Measurements from ENCODE around the gene MKI67.
"Not testable (repeated sequence)": the region's sequence is repeated elsewhere in the genome, so short reads cannot be mapped to it uniquely, and the experiment has no call there.

The MKI67 gene

DNA sequence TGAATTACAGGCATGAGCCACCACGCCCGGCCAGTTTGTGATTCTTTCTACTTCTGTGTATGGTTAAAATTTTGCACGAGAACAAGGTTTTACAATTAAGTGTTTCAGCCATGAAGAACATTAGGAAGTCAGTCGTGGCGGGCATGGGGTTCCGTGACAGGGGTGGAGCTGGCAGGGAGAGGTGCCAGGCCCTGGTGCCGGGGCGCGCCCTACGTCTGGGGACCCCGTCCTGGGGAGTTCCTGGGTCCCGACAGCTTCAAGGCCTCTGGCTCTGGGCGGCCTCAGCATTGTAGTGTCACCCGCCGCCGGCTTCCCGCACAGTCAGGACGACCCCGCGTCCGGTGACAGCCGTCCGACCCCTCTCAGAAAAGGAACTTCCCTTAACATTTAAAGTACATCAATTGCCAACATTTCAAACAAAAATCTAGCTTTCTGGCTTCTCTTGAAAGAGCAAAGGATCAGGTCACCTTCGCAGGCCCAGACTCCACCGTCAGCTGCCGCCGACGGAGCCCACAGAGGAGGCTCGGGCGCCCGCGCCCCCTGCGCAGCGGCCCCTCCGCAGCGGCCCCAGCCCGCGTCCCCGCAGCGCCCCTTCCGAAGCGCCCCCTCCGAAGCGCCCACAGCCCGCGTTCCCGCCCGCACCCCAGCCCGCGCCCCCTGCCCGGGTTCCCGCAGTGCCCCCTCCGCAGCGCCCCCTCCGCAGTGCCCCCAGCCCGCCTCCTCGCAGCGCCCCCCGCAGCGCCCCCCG lies 23.2 kb upstream of the MKI67 start:
- DNase-seq = no peak

DNA sequence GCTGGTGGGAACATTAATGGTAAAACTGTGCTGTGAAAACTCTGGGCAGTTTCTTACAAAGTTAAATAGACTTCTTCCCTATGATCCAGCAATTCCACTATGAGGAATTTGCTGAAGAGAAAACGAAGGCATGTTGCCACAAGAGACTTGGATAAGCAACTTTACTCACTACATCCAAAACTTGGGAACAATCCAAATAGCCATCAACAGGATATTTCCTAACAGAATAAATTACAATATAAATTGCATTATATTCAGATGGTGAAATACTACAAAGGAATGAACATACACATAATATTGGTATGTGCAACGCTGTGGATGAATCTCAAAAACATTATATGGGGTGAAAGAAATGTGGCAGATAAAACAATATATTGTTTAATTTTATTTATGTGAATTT lies 21.4 kb upstream of the MKI67 start:
- no peak for DNase-seq

- DNase-seq = no peak
These were observed 20.8 kb upstream of the MKI67 start for GRCh38 chr10:128147064-128147463.

DNA sequence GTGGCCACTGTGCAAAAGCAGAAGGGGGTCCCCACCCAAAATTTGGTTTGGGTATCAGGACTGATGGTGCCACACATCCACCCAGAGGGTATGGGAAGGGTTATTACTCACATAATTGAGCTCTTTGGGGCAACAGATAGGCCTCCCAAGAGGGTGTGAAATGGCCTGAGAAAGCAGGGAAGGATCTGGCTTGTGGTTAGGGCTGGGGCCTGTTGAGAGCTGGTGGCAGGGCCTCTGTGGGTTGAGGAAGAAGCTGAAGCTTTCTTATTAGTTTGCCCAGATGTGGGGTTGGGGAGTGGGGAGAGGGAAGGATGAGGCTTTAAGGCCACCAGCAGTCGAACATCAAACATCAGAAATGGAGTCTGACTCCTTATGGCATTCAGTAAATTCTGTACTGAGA lies 18.3 kb upstream of the MKI67 start:
- DNase-seq = no peak

- DNase-seq = no peak
These were observed 17.3 kb upstream of the MKI67 start for GRCh38 chr10:128143531-128143930.

GRCh38 chr10:128140425-128140824 lies 14.2 kb upstream of the MKI67 start:
- DNase-seq = no peak

DNA sequence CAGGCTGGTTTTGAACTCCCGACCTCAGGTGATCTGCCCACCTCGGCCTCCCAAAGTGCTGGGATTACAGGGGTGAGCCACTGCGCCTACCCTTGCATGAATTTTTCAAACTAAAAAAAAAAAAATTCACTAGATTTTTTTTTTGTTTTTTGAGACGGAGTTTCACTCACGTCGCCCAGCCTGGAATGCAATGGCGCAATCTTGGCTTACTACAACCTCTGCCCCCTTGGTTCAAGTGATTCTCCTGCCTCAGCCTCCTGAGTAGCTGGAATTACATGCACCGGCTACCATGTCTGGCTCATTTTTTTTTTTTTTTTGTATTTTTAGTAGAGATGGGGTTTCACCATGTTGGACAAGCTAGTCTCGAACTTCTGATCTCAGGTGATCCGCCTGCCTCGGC lies 12.2 kb upstream of the MKI67 start:
- DNase-seq = not testable (repeated sequence)

DNA sequence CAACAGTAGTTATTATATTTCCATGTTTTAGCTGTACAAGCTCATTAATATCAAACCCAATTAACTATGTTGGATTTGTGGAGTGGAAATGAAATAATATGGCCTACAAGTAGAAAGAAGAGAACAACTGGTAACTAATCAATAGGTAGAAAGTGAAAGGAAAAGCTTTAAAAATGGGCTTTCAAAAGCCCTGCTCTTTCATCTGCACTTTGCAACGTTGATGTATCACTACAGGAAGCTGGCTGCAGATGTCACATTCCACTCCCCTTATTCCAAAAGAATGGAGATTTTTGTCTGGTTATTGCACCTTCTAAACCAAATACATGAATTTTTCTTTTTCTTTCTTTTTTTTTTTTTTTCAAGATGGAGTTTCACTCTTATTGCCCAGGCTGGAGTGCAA lies 11.7 kb upstream of the MKI67 start:
- no peak for DNase-seq

DNA sequence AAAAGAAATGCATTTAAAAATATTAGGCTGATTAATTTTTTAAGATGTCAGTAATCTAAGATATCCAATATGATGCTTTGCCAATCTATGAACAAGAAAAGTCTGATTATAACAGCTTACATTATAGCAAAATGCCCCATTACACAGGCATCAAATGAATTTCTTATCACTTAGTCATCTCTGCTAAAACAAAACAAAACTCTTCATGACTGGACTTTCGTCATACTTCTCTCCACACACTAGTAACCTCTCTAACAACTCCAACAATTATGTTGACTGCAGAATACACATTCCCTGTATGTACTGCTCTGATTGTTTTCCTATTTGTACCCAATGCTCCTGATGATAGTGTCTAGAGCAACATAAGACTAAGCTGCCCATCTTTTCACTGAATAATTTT lies 3.8 kb upstream of the MKI67 start:
- DNase-seq = no peak

DNA sequence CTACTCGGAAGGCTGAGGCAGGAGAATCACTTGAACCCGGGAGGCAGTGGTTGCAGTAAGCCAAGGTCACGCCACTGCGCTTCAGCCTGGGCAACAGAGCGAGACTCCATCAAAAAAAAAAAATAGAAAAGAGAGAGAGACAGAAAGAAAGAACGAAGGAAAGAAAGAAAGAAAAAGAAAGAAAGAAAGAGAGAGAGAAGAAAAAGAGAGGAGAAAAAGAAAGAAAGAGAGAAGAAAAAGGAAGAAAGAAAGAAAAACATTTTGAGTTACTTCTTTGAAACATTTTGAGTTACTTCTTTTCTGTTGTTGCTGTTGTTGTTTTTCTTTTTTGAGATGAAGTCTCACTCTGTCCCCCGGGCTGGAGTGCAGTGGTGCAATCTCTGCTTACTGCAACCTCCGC lies 2.4 kb upstream of the MKI67 start:
- no peak for DNase-seq

DNA sequence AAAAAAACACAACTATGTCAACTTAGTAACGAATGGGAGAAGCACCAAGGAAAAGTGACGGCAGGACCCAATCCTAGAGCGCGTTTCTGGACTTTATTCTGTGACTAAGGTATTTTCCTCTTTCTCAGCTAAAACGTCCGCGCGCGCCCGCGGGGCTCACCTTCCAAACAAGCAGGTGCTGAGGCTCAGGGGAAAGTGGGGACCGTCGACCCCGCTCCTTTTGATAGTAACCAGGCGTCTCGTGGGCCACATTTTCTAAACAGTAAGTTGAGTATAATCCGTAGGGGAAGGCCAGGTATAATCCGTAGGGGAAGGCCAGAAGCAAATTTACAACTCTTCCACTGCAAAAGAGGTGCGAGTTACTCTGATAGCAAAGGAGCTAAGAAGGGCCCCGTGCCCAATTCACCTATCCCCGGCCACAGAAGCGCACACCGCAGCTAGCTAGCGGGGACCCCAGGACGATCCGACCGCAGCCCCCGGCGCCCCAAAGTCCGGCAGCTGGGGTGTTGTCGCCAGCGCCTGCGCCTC lies 743 bp downstream of the MKI67 start:
- no peak for DNase-seq

GRCh38 chr10:128124813-128125403 lies 1.3 kb downstream of the MKI67 start:
- no peak for DNase-seq

DNA sequence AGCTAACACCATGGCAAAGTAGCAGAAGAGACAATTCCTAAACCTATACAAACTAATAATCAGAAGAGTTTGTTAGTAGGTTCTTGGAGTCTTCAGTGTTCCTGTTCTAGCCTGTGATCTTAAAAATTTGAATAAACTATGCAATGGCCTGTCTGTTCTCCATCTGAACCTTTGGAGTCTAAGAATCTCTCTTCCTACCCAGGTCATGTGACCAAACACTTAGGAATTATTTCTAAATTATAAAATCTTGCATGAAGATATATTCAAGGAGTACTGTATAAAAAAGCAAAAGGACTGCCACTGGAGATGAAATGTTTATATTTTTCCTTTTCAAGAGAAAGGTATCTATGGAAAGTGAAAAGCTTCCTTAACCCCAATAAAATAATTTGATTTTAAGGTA lies 2.4 kb downstream of the MKI67 start:
- DNase-seq = no peak

- no peak for DNase-seq
These were observed 3.3 kb downstream of the MKI67 start for GRCh38 chr10:128122931-128123330.

- DNase-seq = no peak
These were observed 4.3 kb downstream of the MKI67 start for GRCh38 chr10:128121750-128122412.

DNA sequence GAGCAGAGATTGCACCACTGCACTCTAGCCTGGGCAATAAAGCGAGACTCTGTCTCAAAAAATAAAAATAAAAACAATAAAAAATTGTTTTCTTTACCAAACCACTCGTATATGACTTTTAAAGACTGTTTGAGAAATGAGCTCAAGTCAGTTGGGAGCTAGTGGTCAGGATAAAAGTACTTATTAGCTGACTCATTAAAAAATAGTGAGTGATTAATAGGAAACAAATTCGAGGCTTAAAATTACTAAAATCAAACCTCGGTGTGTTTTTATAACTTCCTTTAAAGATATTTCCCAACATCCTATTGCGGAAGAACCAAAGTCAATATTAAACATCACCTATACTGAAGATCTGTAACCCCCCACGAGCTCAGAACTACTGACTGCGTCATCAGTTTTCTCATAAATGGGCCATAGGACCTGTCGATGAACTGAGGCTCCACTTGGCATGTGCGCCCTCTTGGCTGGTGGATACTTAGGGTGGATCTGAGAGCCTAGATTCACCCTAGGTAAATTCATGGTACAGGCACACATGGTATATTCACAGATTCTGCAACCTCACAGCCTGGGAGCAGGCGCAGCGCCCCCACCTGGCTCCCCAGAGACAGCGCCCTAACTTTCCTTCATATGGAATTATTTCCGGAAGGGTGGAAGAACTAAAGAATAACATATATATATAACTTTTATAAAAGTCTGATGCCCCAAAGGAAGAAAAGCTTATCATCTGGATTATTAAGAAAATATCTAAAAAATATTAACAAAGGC lies 9.2 kb downstream of the MKI67 start:
- DNase-seq = no peak

GRCh38 chr10:128116187-128116586 lies 10.0 kb downstream of the MKI67 start:
- no peak for DNase-seq

DNA sequence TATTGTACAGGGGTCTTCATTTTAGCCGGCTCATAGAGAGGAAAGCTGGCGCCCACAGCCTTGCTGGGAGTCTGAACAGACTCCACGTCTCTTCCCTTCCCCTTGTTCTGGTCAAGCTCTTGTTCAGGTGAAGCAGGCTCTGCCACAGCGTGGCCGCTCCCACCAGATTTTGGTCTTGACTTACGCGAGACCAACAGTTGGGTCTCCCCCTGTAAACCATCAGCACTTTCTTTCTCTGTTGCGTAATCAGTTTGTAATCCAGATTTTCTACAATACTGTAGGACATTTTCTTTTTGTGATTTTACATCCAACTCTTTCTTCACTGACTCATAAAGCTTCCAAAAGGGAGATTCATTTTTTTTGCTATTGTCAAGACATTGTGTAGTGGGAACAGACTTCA lies 10.9 kb downstream of the MKI67 start:
- no peak for DNase-seq

DNA sequence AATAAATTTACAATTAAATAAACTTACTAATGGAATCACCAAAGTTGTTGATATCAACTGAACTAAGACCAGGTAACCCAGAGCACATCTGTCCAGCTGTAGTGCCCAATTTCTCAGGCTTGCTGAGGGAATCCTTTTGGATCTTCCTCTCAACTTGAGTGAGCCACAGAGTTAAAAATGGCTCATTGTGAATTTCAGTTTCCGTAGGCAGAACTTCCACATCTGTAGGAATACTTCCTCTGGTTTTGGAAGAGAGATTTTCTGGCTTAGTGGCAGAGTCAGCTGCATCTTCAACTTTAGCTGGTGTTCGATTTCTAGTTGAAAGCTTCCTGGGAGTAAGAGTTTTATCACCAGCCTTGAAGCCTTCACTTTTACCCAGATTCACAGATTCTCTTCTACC lies 11.3 kb downstream of the MKI67 start:
- no peak for DNase-seq

- DNase-seq = no peak
These were observed 13.2 kb downstream of the MKI67 start for GRCh38 chr10:128113026-128113425.

- DNase-seq = no peak
These were observed 14.5 kb downstream of the MKI67 start for GRCh38 chr10:128111696-128112095.

- no peak for DNase-seq
These were observed 15.9 kb downstream of the MKI67 start for GRCh38 chr10:128110339-128110738.

Data from anterior cingulate cortex (tissue), 58 donors.